ENCODE measurements around the gene PCCA.
"Not testable (repeated sequence)": the region's sequence is repeated elsewhere in the genome, so short reads cannot be mapped to it uniquely, and the experiment has no call there.

Gene PCCA

GRCh38 chr13:100298116-100298681 is 209.3 kb downstream of the PCCA start:
- no peak for DNase-seq (ENCODE audit: extremely low read depth in 1 of 2, low read depth in 1 of 2)

GRCh38 chr13:100298691-100299090 is 209.8 kb downstream of the PCCA start:
- no peak for DNase-seq (ENCODE audit: extremely low read depth in 1 of 2, low read depth in 1 of 2)

GRCh38 chr13:100300243-100300642 is 211.3 kb downstream of the PCCA start:
- DNase-seq (ENCODE audit: extremely low read depth in 1 of 2, low read depth in 1 of 2): no peak

- DNase-seq (ENCODE audit: extremely low read depth in 1 of 2, low read depth in 1 of 2): no peak
Measured at GRCh38 chr13:100300708-100301107, 211.8 kb downstream of the PCCA start.

GRCh38 chr13:100301418-100301817 is 212.5 kb downstream of the PCCA start:
- no peak for DNase-seq (ENCODE audit: extremely low read depth in 1 of 2, low read depth in 1 of 2)

- DNase-seq (ENCODE audit: extremely low read depth in 1 of 2, low read depth in 1 of 2): no peak
Measured at GRCh38 chr13:100302391-100302790, 213.5 kb downstream of the PCCA start.

- no peak for DNase-seq (ENCODE audit: extremely low read depth in 1 of 2, low read depth in 1 of 2)
Measured at GRCh38 chr13:100304229-100304628, 215.3 kb downstream of the PCCA start.

GRCh38 chr13:100305398-100305797 is 216.5 kb downstream of the PCCA start:
- no peak for DNase-seq (ENCODE audit: extremely low read depth in 1 of 2, low read depth in 1 of 2)

GRCh38 chr13:100306030-100306429 is 217.1 kb downstream of the PCCA start:
- DNase-seq (ENCODE audit: extremely low read depth in 1 of 2, low read depth in 1 of 2): no peak

GRCh38 chr13:100306434-100306999 is 217.6 kb downstream of the PCCA start:
- DNase-seq (ENCODE audit: extremely low read depth in 1 of 2, low read depth in 1 of 2): no peak

GRCh38 chr13:100314132-100314910 is 225.4 kb downstream of the PCCA start:
- DNase-seq (ENCODE audit: extremely low read depth in 1 of 2, low read depth in 1 of 2): no peak

GRCh38 chr13:100315522-100315921 is 226.6 kb downstream of the PCCA start:
- DNase-seq (ENCODE audit: extremely low read depth in 1 of 2, low read depth in 1 of 2): no peak

GRCh38 chr13:100318473-100318872 is 229.6 kb downstream of the PCCA start:
- DNase-seq (ENCODE audit: extremely low read depth in 1 of 2, low read depth in 1 of 2): not testable (repeated sequence)

GRCh38 chr13:100323937-100324336 is 235.0 kb downstream of the PCCA start:
- no peak for DNase-seq (ENCODE audit: extremely low read depth in 1 of 2, low read depth in 1 of 2)

- no peak for DNase-seq (ENCODE audit: extremely low read depth in 1 of 2, low read depth in 1 of 2)
Measured at GRCh38 chr13:100330662-100331061, 241.8 kb downstream of the PCCA start.

- no peak for DNase-seq (ENCODE audit: extremely low read depth in 1 of 2, low read depth in 1 of 2)
Measured at GRCh38 chr13:100333141-100333540, 244.2 kb downstream of the PCCA start.

- no peak for DNase-seq (ENCODE audit: extremely low read depth in 1 of 2, low read depth in 1 of 2)
Measured at GRCh38 chr13:100334214-100334613, 245.3 kb downstream of the PCCA start.

- no peak for DNase-seq (ENCODE audit: extremely low read depth in 1 of 2, low read depth in 1 of 2)
Measured at GRCh38 chr13:100336795-100337516, 248.1 kb downstream of the PCCA start.

- DNase-seq (ENCODE audit: extremely low read depth in 1 of 2, low read depth in 1 of 2): no peak
Measured at GRCh38 chr13:100338275-100338674, 249.4 kb downstream of the PCCA start.

- DNase-seq (ENCODE audit: extremely low read depth in 1 of 2, low read depth in 1 of 2): no peak
Measured at GRCh38 chr13:100339411-100339940, 250.6 kb downstream of the PCCA start.

- DNase-seq (ENCODE audit: extremely low read depth in 1 of 2, low read depth in 1 of 2): no peak
Measured at GRCh38 chr13:100340865-100341264, 252.0 kb downstream of the PCCA start.
